ENCODE measurements around the gene PRR14. TPM values are rescaled to one million over a fixed set of nuclear protein-coding genes. Genes with fewer than 3 reads are reported as not detected.

PRR14 gene
- total RNA-seq, 1 experiment from 2014 or later = 8.8 TPM

GRCh38 chr16:30656974-30657865 is 6.5 kb downstream of the PRR14 start:
- in situ Hi-C loops (cut with HindIII; ENCODE audit: low pct_unique_long_range_greater_than_20kb, low sequenced_read_pairs) = no loop called here
- no peak for DNase-seq (ENCODE audit: low read depth)

GRCh38 chr16:30657866-30658730 is 7.3 kb downstream of the PRR14 start, which contains the start of gene FBRS:
FBRS (plus strand) TSS chr16:30658431; CDS start chr16:30659519, 1,088 bp downstream.
- in situ Hi-C loops (cut with HindIII; ENCODE audit: low pct_unique_long_range_greater_than_20kb, low sequenced_read_pairs) = no loop called here
- peak; percentile 100 for DNase-seq (ENCODE audit: low read depth)

GRCh38 chr16:30658731-30659506 is 8.2 kb downstream of the PRR14 start:
- in situ Hi-C loops (cut with HindIII; ENCODE audit: low pct_unique_long_range_greater_than_20kb, low sequenced_read_pairs) = no loop called here
- DNase-seq (ENCODE audit: low read depth) = peak; percentile 100

- peak; percentile 41 for DNase-seq (ENCODE audit: low read depth)
- in situ Hi-C loops (cut with HindIII; ENCODE audit: low pct_unique_long_range_greater_than_20kb, low sequenced_read_pairs) = no loop called here
Observed at GRCh38 chr16:30659507-30660423, 9.0 kb downstream of the PRR14 start.

GRCh38 chr16:30660424-30661261 is 9.9 kb downstream of the PRR14 start:
- in situ Hi-C loops (cut with HindIII; ENCODE audit: low pct_unique_long_range_greater_than_20kb, low sequenced_read_pairs) = no loop called here
- peak; percentile 21 for DNase-seq (ENCODE audit: low read depth)

GRCh38 chr16:30662449-30662848 is 11.7 kb downstream of the PRR14 start:
- no peak for DNase-seq (ENCODE audit: low read depth)

GRCh38 chr16:30663038-30663437 is 12.3 kb downstream of the PRR14 start:
- in situ Hi-C loops (cut with HindIII; ENCODE audit: low pct_unique_long_range_greater_than_20kb, low sequenced_read_pairs) = no loop called here
- DNase-seq (ENCODE audit: low read depth) = no peak

More at GRCh38 chr16:30662449-30662848, 11.7 kb downstream of the PRR14 start:
- in situ Hi-C loops (cut with HindIII; ENCODE audit: low pct_unique_long_range_greater_than_20kb, low sequenced_read_pairs) = no loop called here

- in situ Hi-C loops (cut with HindIII; ENCODE audit: low pct_unique_long_range_greater_than_20kb, low sequenced_read_pairs) = no loop called here
Observed at GRCh38 chr16:30663820-30664219, 13.1 kb downstream of the PRR14 start.

GRCh38 chr16:30664616-30665109 is 13.9 kb downstream of the PRR14 start:
- in situ Hi-C loops (cut with HindIII; ENCODE audit: low pct_unique_long_range_greater_than_20kb, low sequenced_read_pairs) = no loop called here
- no peak for DNase-seq (ENCODE audit: low read depth)

More at GRCh38 chr16:30663820-30664219, 13.1 kb downstream of the PRR14 start:
- no peak for DNase-seq (ENCODE audit: low read depth)

- no peak for DNase-seq (ENCODE audit: low read depth)
- in situ Hi-C loops (cut with HindIII; ENCODE audit: low pct_unique_long_range_greater_than_20kb, low sequenced_read_pairs) = no loop called here
Observed at GRCh38 chr16:30665155-30665829, 14.5 kb downstream of the PRR14 start.

- in situ Hi-C loops (cut with HindIII; ENCODE audit: low pct_unique_long_range_greater_than_20kb, low sequenced_read_pairs) = no loop called here
Observed at GRCh38 chr16:30665830-30666190, 15.1 kb downstream of the PRR14 start.

GRCh38 chr16:30666681-30667080 is 15.9 kb downstream of the PRR14 start:
- DNase-seq (ENCODE audit: low read depth) = no peak
- in situ Hi-C loops (cut with HindIII; ENCODE audit: low pct_unique_long_range_greater_than_20kb, low sequenced_read_pairs) = no loop called here

More at GRCh38 chr16:30665830-30666190, 15.1 kb downstream of the PRR14 start:
- no peak for DNase-seq (ENCODE audit: low read depth)

GRCh38 chr16:30667361-30667905 is 16.7 kb downstream of the PRR14 start:
- no peak for DNase-seq (ENCODE audit: low read depth)
- in situ Hi-C loops (cut with HindIII; ENCODE audit: low pct_unique_long_range_greater_than_20kb, low sequenced_read_pairs) = no loop called here

GRCh38 chr16:30668393-30668792 is 17.6 kb downstream of the PRR14 start:
- no peak for DNase-seq (ENCODE audit: low read depth)
- in situ Hi-C loops (cut with HindIII; ENCODE audit: low pct_unique_long_range_greater_than_20kb, low sequenced_read_pairs) = no loop called here

GRCh38 chr16:30669026-30669902 is 18.5 kb downstream of the PRR14 start:
- in situ Hi-C loops (cut with HindIII; ENCODE audit: low pct_unique_long_range_greater_than_20kb, low sequenced_read_pairs) = no loop called here
- no peak for DNase-seq (ENCODE audit: low read depth)
